HL-60 (cell line): ENCODE measurements around the gene HOMEZ.

ENCODE experiments used
- DNase-seq, 2 experiments: peaks; one replicate each; pipeline ENCODE4 v3.0.0-alpha.2; 2010 to 2020; ENCODE audit warnings: low read depth in 1 of 2, low spot score in 1 of 2
- H3K27ac ChIP-seq: fragments of 250-450 bp; sonication (Bioruptor Pico); replicated peaks from 2 replicates; pipeline ENCODE4 v1.5.1; 2020; ENCODE audit warnings: mild to moderate bottlenecking, moderate library complexity
- H3K27me3 ChIP-seq: fragments of 250-450 bp; sonication (Bioruptor Pico); 2 replicates; pipeline ENCODE4 v1.5.1; 2021; ENCODE audit warnings: mild to moderate bottlenecking, moderate library complexity; ENCODE audit not compliant: insufficient read depth, poor library complexity, severe bottlenecking
- H3K4me3 ChIP-seq: replicated peaks from 2 replicates; pipeline ENCODE4 v1.5.1; 2011; ENCODE audit warnings: mild to moderate bottlenecking, control low read depth, low read length; ENCODE audit not compliant: insufficient read depth
- GABPA ChIP-seq: IDR thresholded peaks from 2 replicates; pipeline ENCODE4 v1.6.1; 2012; ENCODE audit warnings: low read depth
- POLR2AphosphoS5 ChIP-seq: IDR thresholded peaks from 2 replicates; pipeline ENCODE4 v1.6.1; 2012; ENCODE audit warnings: low read depth
- REST ChIP-seq: IDR thresholded peaks from 2 replicates; pipeline ENCODE4 v1.6.1; 2012; ENCODE audit warnings: low read depth; ENCODE audit not compliant: insufficient replicate concordance
- SPI1 ChIP-seq: IDR thresholded peaks from 2 replicates; pipeline ENCODE4 v1.6.1; 2012; ENCODE audit warnings: low read depth, mild to moderate bottlenecking, borderline replicate concordance
- TF ChIP-seq, protein P1 (sequence below): IDR thresholded peaks from one replicate; pipeline ENCODE4 v1.5.1; 2011; ENCODE audit warnings: low read length, control low read depth, inconsistent platforms; ENCODE audit not compliant: insufficient read depth

The HOMEZ gene

DNA sequence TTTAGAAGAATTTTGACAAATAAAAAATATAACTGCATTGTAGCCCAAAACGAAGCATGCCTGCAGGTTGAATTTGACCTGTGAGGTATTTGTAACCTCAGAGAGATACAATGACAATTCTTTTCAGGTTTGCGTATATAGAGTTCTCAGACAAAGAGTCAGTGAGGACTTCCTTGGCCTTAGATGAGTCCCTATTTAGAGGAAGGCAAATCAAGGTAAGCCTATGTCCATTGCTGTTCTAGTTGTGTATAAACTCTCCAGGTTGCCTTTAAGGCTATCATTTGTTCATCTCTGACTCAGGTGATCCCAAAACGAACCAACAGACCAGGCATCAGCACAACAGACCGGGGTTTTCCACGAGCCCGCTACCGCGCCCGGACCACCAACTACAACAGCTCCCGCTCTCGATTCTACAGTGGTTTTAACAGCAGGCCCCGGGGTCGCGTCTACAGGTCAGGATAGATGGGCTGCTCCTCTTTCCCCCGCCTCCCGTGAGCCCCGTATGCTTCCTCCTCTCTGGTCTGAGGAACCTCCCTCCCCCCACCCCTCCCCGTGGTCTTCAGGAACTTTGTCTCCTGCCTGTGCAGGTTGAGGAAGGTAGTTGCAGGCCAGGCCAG lies 38.0 kb upstream of the HOMEZ start:
- H3K4me3 ChIP-seq, result no peak overlapping the region
- H3K27ac ChIP-seq, result no peak overlapping the region
- H3K27me3 ChIP-seq, result no peaks in the 10 kb centered on the region
- TF ChIP-seq SPI1 (no peak), GABPA (no peak), POLR2AphosphoS5 (no peak)
- TF ChIP-seq, protein P1, sequence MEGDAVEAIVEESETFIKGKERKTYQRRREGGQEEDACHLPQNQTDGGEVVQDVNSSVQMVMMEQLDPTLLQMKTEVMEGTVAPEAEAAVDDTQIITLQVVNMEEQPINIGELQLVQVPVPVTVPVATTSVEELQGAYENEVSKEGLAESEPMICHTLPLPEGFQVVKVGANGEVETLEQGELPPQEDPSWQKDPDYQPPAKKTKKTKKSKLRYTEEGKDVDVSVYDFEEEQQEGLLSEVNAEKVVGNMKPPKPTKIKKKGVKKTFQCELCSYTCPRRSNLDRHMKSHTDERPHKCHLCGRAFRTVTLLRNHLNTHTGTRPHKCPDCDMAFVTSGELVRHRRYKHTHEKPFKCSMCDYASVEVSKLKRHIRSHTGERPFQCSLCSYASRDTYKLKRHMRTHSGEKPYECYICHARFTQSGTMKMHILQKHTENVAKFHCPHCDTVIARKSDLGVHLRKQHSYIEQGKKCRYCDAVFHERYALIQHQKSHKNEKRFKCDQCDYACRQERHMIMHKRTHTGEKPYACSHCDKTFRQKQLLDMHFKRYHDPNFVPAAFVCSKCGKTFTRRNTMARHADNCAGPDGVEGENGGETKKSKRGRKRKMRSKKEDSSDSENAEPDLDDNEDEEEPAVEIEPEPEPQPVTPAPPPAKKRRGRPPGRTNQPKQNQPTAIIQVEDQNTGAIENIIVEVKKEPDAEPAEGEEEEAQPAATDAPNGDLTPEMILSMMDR, result no peak
- no peak for DNase-seq

GRCh38 chr14:23322568-23323517 lies 36.9 kb upstream of the HOMEZ start:
- Histone ChIP-seq H3K4me3 (peak overlapping the region; percentile 79), H3K27ac (peak overlapping the region; percentile 93), H3K27me3 (no peaks in the 10 kb centered on the region)
- TF ChIP-seq GABPA, result no peak
- no peak for TF ChIP-seq REST
- TF ChIP-seq, protein P1, result no peak
- no peak for TF ChIP-seq POLR2AphosphoS5
- no peak for TF ChIP-seq SPI1
- DNase-seq, result no peak

GRCh38 chr14:23321572-23322547 lies 35.9 kb upstream of the HOMEZ start:
- Histone ChIP-seq H3K4me3 (peak overlapping the region; percentile 79), H3K27me3 (no peaks in the 10 kb centered on the region), H3K27ac (peak overlapping the region; percentile 93)
- TF ChIP-seq GABPA (no peak), POLR2AphosphoS5 (peak; percentile 66), SPI1 (no peak), REST (no peak)
- TF ChIP-seq, protein P1, result no peak
- DNase-seq, result peak in 1 of 2 experiments; percentile 33
